OCI-LY1 (cell line): Measurements from ENCODE around the gene ZNF649.

ENCODE experiments used
- H2AFZ ChIP-seq: fragments of 200-600 bp; sonication (generic), shearing (Covaris generic); 2 replicates; pipeline ENCODE4 v1.6.0; 2014; ENCODE audit warnings: antibody characterized with exemption, mild to moderate bottlenecking, low read length
- H3F3A ChIP-seq: fragments of 200-600 bp; sonication (generic), shearing (Covaris generic); 2 replicates; pipeline ENCODE4 v1.6.0; 2014; ENCODE audit warnings: mild to moderate bottlenecking, antibody characterized with exemption, low read length, moderate library complexity; ENCODE audit not compliant: insufficient read depth
- H3K27ac ChIP-seq: fragments of 200-600 bp; sonication (generic); 2 replicates; pipeline ENCODE4 v1.5.1; 2014; ENCODE audit warnings: low read length, mixed run types, mild to moderate bottlenecking, low read depth; ENCODE audit not compliant: poor library complexity, severe bottlenecking
- H3K27me3 ChIP-seq: fragments of 200-600 bp; sonication (generic); 2 replicates; pipeline ENCODE4 v1.6.0; 2014; ENCODE audit warnings: antibody characterized with exemption, mild to moderate bottlenecking, low read length, moderate library complexity; ENCODE audit not compliant: insufficient read depth
- H3K36me3 ChIP-seq: fragments of 200-600 bp; sonication (generic); 2 replicates; pipeline ENCODE4 v1.6.1; 2014; ENCODE audit warnings: mild to moderate bottlenecking, antibody characterized with exemption, low read length, moderate library complexity, mixed read lengths; ENCODE audit not compliant: insufficient read depth
- H3K4me1 ChIP-seq: fragments of 200-600 bp; sonication (generic); 2 replicates; pipeline ENCODE4 v1.5.1; 2014; ENCODE audit warnings: mild to moderate bottlenecking, low read length, moderate library complexity; ENCODE audit not compliant: insufficient read depth, severe bottlenecking
- H3K4me2 ChIP-seq: fragments of 200-600 bp; sonication (generic), shearing (Covaris generic); 2 replicates; pipeline ENCODE4 v1.6.1; 2014; ENCODE audit warnings: low read length
- H3K4me3 ChIP-seq: fragments of 200-600 bp; sonication (generic); 2 replicates; pipeline ENCODE4 v1.5.1; 2014; ENCODE audit warnings: low read length, low read depth, mild to moderate bottlenecking, mixed read lengths; ENCODE audit not compliant: poor library complexity, severe bottlenecking
- H3K79me2 ChIP-seq: fragments of 200-600 bp; shearing (Covaris generic); 2 replicates; pipeline ENCODE4 v1.6.1; 2016; ENCODE audit warnings: mixed run types, low read length, mixed read lengths; ENCODE audit not compliant: insufficient read depth
- H3K9ac ChIP-seq: fragments of 200-600 bp; sonication (generic), shearing (Covaris generic); 2 replicates; pipeline ENCODE4 v1.6.1; 2014; ENCODE audit warnings: mild to moderate bottlenecking, low read length, mixed read lengths
- H3K9me2 ChIP-seq: fragments of 200-600 bp; sonication (generic), shearing (Covaris generic); 2 replicates; pipeline ENCODE4 v1.6.1; 2014; ENCODE audit warnings: low read depth, mild to moderate bottlenecking, low read length, mixed read lengths
- H3K9me3 ChIP-seq: fragments of 200-600 bp; shearing (Covaris generic); 2 replicates; pipeline ENCODE4 v1.6.1; 2014; ENCODE audit warnings: low read length, mixed read lengths
- H4K20me1 ChIP-seq: fragments of 200-600 bp; sonication (generic), shearing (Covaris generic); 2 replicates; pipeline ENCODE4 v1.6.0; 2016; ENCODE audit warnings: mild to moderate bottlenecking, low read length; ENCODE audit not compliant: insufficient read depth
- CTCF ChIP-seq: fragments of 200-600 bp; sonication (generic), shearing (Covaris generic); IDR thresholded peaks from 2 replicates; pipeline ENCODE4 v1.5.1; 2017; ENCODE audit warnings: mild to moderate bottlenecking, antibody characterized with exemption, low read length, moderate library complexity, mixed read lengths
- EZH2 ChIP-seq: fragments of 200-600 bp; sonication (generic), shearing (Covaris generic); IDR thresholded peaks from 2 replicates; pipeline ENCODE4 v1.8.0; 2017; ENCODE audit warnings: borderline replicate concordance, mixed run types, mild to moderate bottlenecking, antibody characterized with exemption, low read length, moderate library complexity, mixed read lengths

ZNF649 gene

GRCh38 chr19:51889934-51890333, 14.9 kb downstream of the ZNF649 start:
- TF ChIP-seq CTCF (no peak), EZH2 (no peak)
- no peak overlapping the region for H3K4me3 ChIP-seq
- no peaks in the 10 kb centered on the region for H3K9me2 ChIP-seq

GRCh38 chr19:51887522-51888498, 17.0 kb downstream of the ZNF649 start, which contains the start of gene ZNF577:
TSS of gene ZNF577 (minus strand) at chr19:51887951. CDS start at chr19:51880382, 7,569 bp downstream.
- Histone ChIP-seq H3K9me2 (no peaks in the 10 kb centered on the region), H3K9ac (no peak within 1 kb of the TSS), H3K4me1 (no peaks in the 10 kb centered on the region), H3K4me2 (no peak within 1 kb of the TSS), H3K36me3 (peaks cover 84% of the 10 kb centered on the region), H3F3A (no peaks in the 10 kb centered on the region), H3K4me3 (no peak within 1 kb of the TSS), H4K20me1 (no peaks in the 10 kb centered on the region), H2AFZ (no peak within 1 kb of the TSS), H3K27me3 (no peaks in the 10 kb centered on the region), H3K9me3 (peaks cover 60% of the 10 kb centered on the region), H3K27ac (no peak within 1 kb of the TSS), H3K79me2 (no peaks in the 10 kb centered on the region)
- TF ChIP-seq EZH2 (no peak), CTCF (no peak)

More at GRCh38 chr19:51889934-51890333, 14.9 kb downstream of the ZNF649 start:
- H3K4me1 ChIP-seq, result no peaks in the 10 kb centered on the region
- no peaks in the 10 kb centered on the region for H3K27me3 ChIP-seq
- no peak overlapping the region for H3K9ac ChIP-seq
- H3K27ac ChIP-seq, result no peak overlapping the region
- H3K36me3 ChIP-seq, result peaks cover 100% of the 10 kb centered on the region
- no peaks in the 10 kb centered on the region for H3F3A ChIP-seq
- H3K4me2 ChIP-seq, result no peak overlapping the region
- peaks cover 65% of the 10 kb centered on the region for H3K9me3 ChIP-seq
- H3K79me2 ChIP-seq, result no peaks in the 10 kb centered on the region
- H4K20me1 ChIP-seq, result no peaks in the 10 kb centered on the region
- no peak overlapping the region for H2AFZ ChIP-seq

- H3K36me3 ChIP-seq, result peaks cover 83% of the 10 kb centered on the region
- H3K27me3 ChIP-seq, result no peaks in the 10 kb centered on the region
- no peaks in the 10 kb centered on the region for H3K4me1 ChIP-seq
- no peak overlapping the region for H3K4me3 ChIP-seq
- no peak overlapping the region for H3K27ac ChIP-seq
- no peaks in the 10 kb centered on the region for H3F3A ChIP-seq
- no peak for TF ChIP-seq EZH2
- no peak for TF ChIP-seq CTCF
- H3K4me2 ChIP-seq, result no peak overlapping the region
- no peaks in the 10 kb centered on the region for H4K20me1 ChIP-seq
- H3K79me2 ChIP-seq, result no peaks in the 10 kb centered on the region
- H2AFZ ChIP-seq, result no peak overlapping the region
- no peak overlapping the region for H3K9ac ChIP-seq
- no peaks in the 10 kb centered on the region for H3K9me2 ChIP-seq
- H3K9me3 ChIP-seq, result peaks cover 48% of the 10 kb centered on the region
These were observed 20.1 kb downstream of the ZNF649 start for GRCh38 chr19:51884713-51885112.
